AG09309 (cell line): ENCODE data around the gene FHOD3.

Experiments used
- DNase-seq: peaks from one replicate; pipeline ENCODE4 v3.0.0-alpha.2; 2010; ENCODE audit warnings: low read depth
- H3K4me3 ChIP-seq: 2 replicates; pipeline ENCODE4 v1.5.1; 2011; ENCODE audit warnings: mild to moderate bottlenecking, low read depth, low read length, moderate library complexity; ENCODE audit not compliant: control insufficient read depth
- TF ChIP-seq, protein P1 (sequence below): IDR thresholded peaks from 2 replicates; pipeline ENCODE4 v1.5.1; 2011; ENCODE audit warnings: mild to moderate bottlenecking, low read depth, low read length, inconsistent platforms; ENCODE audit not compliant: insufficient read depth, control insufficient read depth; ENCODE audit errors: missing control alignments

The FHOD3 gene

DNA sequence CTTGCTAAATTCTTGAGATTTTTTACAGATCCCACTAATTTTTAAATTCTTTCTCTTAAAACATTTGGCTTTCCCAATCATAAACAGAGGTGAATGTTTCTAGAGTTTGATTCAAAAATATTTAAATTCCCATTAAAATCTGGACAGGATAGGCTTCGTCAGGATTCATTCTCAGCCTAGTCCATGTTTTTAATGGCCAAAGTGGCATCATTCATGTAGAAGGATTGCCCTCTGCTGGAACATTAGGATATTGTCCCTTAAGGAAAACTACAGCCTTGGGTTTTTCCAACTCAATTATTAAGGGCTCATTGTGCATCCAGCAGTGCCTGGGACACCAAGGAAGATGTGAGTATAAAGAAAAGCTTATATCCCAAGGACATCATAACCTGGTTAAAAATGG lies 459.6 kb downstream of the FHOD3 start:
- H3K4me3 ChIP-seq, result no peak overlapping the region
- DNase-seq, result peak; percentile 46
- TF ChIP-seq, protein P1, sequence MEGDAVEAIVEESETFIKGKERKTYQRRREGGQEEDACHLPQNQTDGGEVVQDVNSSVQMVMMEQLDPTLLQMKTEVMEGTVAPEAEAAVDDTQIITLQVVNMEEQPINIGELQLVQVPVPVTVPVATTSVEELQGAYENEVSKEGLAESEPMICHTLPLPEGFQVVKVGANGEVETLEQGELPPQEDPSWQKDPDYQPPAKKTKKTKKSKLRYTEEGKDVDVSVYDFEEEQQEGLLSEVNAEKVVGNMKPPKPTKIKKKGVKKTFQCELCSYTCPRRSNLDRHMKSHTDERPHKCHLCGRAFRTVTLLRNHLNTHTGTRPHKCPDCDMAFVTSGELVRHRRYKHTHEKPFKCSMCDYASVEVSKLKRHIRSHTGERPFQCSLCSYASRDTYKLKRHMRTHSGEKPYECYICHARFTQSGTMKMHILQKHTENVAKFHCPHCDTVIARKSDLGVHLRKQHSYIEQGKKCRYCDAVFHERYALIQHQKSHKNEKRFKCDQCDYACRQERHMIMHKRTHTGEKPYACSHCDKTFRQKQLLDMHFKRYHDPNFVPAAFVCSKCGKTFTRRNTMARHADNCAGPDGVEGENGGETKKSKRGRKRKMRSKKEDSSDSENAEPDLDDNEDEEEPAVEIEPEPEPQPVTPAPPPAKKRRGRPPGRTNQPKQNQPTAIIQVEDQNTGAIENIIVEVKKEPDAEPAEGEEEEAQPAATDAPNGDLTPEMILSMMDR, result peak; percentile 65

- DNase-seq, result no peak
- TF ChIP-seq, protein P1, result no peak
- no peak overlapping the region for H3K4me3 ChIP-seq
Measured at GRCh38 chr18:36757991-36758390, 460.5 kb downstream of the FHOD3 start.

DNA sequence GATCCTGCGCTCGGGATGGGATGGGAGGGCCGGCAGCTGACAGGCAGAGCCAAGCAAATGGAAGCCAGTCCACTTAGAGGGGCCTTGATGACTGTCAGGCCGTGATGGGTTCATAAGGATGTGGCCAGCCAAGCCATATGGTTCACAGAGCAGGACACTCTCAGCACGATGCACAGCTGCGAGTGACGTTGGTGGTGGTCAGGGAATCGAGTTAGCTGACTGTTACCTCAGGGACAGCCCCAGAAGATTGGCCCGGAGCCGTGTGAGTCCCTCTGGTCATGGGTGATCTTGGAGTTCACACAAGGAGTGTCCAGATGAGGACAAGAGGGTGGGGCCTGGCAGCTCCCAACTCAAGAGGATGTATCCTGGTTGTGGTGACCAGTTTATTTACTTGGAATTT lies 461.1 kb downstream of the FHOD3 start:
- TF ChIP-seq, protein P1, result no peak
- H3K4me3 ChIP-seq, result no peak overlapping the region
- no peak for DNase-seq

DNA sequence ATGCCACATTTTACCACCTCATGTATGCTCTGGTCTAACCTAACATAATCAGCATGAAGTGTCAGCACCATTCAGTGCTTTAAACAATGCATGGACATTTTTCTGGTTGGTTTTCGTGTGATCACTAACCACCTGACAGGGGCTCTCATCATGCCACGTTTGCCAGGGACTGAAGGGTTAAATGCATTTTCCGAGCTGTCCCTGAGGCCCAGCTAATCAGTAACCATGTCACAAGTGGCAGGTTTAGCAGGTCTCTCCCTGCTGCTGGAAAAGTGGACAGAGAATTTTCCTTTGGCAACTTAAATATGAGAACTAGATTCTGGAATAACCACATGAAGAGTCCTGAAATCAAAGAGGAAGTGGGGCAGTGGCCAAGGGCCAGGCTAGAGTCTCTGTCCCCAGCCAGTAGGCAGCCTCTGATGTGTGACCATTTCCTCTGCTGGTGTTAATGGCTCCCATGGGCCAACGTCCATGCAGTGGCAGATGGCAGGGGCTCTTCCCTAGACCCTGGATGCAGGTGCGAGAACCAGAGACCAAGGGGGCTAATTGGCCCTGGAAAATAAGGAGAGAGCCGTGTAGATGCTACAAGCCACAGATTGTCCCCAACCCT lies 461.8 kb downstream of the FHOD3 start:
- no peak overlapping the region for H3K4me3 ChIP-seq
- no peak for DNase-seq
- TF ChIP-seq, protein P1, result no peak

DNA sequence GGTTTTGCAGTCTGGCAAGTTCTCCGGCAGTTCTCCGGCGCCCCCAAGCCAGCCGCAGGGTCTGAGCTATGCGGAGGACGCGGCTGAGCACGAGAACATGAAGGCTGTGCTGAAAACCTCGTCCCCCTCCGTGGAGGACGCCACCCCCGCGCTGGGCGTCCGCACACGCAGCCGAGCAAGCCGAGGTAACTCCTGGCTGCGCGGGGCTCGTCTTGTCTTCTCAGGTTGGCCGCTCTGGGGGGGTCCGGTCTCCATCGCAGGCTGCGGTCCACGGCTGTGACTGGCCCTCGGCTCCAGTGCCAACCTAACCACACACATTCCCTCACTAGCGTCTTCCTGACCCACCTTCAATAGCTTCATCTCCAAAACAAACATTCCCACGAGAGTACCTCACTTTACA lies 463.1 kb downstream of the FHOD3 start:
- H3K4me3 ChIP-seq, result no peak overlapping the region
- TF ChIP-seq, protein P1, result no peak
- DNase-seq, result no peak

DNA sequence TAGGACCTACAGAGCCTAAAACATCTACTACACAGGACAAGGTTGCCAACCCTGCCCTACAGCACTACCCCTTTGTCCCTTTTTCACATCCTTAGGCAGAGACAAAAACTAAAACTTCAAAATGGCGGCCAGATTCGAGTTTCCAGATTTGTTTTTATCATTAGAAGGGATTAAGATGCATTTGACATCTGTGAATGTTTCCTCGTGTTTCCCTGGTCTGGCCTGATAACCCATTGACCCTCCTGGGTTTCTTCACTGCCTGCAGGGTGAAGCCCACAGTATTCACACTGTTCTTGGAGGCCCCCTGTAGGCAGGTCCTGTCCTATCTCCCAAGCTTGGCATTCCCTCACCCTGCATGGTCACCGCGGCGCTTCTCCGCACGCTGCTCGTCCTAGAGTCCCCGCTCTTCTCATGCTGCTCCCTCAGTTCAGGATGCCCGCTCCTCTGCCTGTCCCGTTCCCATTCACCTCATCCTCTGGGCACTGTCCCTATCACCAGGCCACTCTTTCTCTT lies 463.7 kb downstream of the FHOD3 start:
- no peak for DNase-seq
- TF ChIP-seq, protein P1, result no peak
- H3K4me3 ChIP-seq, result no peak overlapping the region
